Activated CD8-positive, alpha-beta T cell treated with anti-CD3 and anti-CD28 coated beads for 36 hours (primary cell): ENCODE measurements around the gene KLHL25. TPM values are rescaled to one million over a fixed set of nuclear protein-coding genes. Genes with fewer than 3 reads are reported as not detected.

Source experiments
- ATAC-seq: fragments of 200-7000 bp; cut with Tn5 transposase; one replicate; pipeline ENCODE4 v1.10.0; 2021; ENCODE audit warnings: mild to moderate bottlenecking, moderate library complexity
- CTCF ChIA-PET: fragments of 350-600 bp; sonication (Branson Sonifier 250); formaldehyde crosslinking; loops from one replicate; lab custom pipeline; 2021; ENCODE audit warnings: antibody characterized with exemption; lab: Charles Lee
- POLR2A ChIA-PET: fragments of 350-600 bp; sonication (Branson Sonifier 250); formaldehyde crosslinking; loops from one replicate; lab custom pipeline; 2021; ENCODE audit warnings: antibody characterized with exemption; lab: Charles Lee
- DNase-seq: peaks from one replicate; pipeline ENCODE4 v3.0.0-alpha.2; 2020
- H3K27ac Mint-ChIP-seq: one replicate; pipeline ENCODE4 v1.8.0; 2021; ENCODE audit warnings: mild to moderate bottlenecking, mixed read lengths
- H3K27me3 Mint-ChIP-seq: one replicate; pipeline ENCODE4 v1.8.0; 2021; ENCODE audit warnings: mixed read lengths
- H3K36me3 Mint-ChIP-seq: one replicate; pipeline ENCODE4 v1.8.0; 2021; ENCODE audit warnings: low read depth, mixed read lengths
- H3K4me1 Mint-ChIP-seq: one replicate; pipeline ENCODE4 v1.8.0; 2021; ENCODE audit warnings: low read depth, mixed read lengths
- H3K4me3 Mint-ChIP-seq: one replicate; pipeline ENCODE4 v1.8.0; 2021; ENCODE audit warnings: mild to moderate bottlenecking, moderate library complexity, mixed read lengths
- H3K9me3 Mint-ChIP-seq: one replicate; pipeline ENCODE4 v1.8.0; 2021; ENCODE audit warnings: mixed read lengths
- CTCF ChIP-seq: fragments of 200-600 bp; IDR thresholded peaks from one replicate; pipeline ENCODE4 v1.8.0; 2022; ENCODE audit warnings: antibody characterized with exemption, mild to moderate bottlenecking
- intact Hi-C: fragments of 100-400 bp; cut with micrococcal nuclease; formaldehyde crosslinking; loops from one replicate; pipeline ENCODE4 v1.10.0; 2022
- total RNA-seq, 2 experiments: library from RNA; stranded (reverse); gene quantifications; one replicate each; pipeline ENCODE4 v1.2.3, GENCODE V29; 2021

The KLHL25 gene
- total RNA-seq, 2 experiments from 2014 or later, result 2.9 to 3.3 TPM

GRCh38 chr15:85750319-85751290 lies 44.1 kb downstream of the KLHL25 start:
- no peak overlapping the region for H3K4me3 Mint-ChIP-seq
- peaks cover 11% of the 10 kb centered on the region for H3K36me3 Mint-ChIP-seq
- H3K27me3 Mint-ChIP-seq, result no peaks in the 10 kb centered on the region
- H3K9me3 Mint-ChIP-seq, result no peaks in the 10 kb centered on the region
- CTCF ChIA-PET, result interaction anchor here (1.2 kb wide), 1 partner anchor 90 kb away, joined by 3 read pairs; no protein-coding TSS in a partner anchor
- ATAC-seq (peak; percentile 47), DNase-seq (peak; percentile 16)
- peaks cover 30% of the 10 kb centered on the region for H3K4me1 Mint-ChIP-seq
- no peak for TF ChIP-seq CTCF
- POLR2A ChIA-PET, result interaction anchor here (0.9 to 1.3 kb wide), 2 partner anchors 13 to 47 kb away, joined by 3 to 4 read pairs; no protein-coding TSS in a partner anchor
- intact Hi-C loops, result no loop called here
- H3K27ac Mint-ChIP-seq, result peak overlapping the region; percentile 38

GRCh38 chr15:85749261-85750151 lies 45.2 kb downstream of the KLHL25 start:
- Mint-ChIP-seq H3K27me3 (no peaks in the 10 kb centered on the region), H3K4me1 (peaks cover 30% of the 10 kb centered on the region), H3K36me3 (peaks cover 18% of the 10 kb centered on the region), H3K27ac (peak overlapping the region; percentile 53), H3K4me3 (no peak overlapping the region), H3K9me3 (no peaks in the 10 kb centered on the region)
- no peak for ATAC-seq
- TF ChIP-seq CTCF, result no peak
- intact Hi-C loops, result no loop called here
- no peak for DNase-seq
- ChIA-PET CTCF (interaction anchor here (1.2 to 1.8 kb wide), 3 partner anchors 20 to 91 kb away, joined by 3 to 5 read pairs (median 3); no protein-coding TSS in a partner anchor), POLR2A (interaction anchor here (0.9 to 1.0 kb wide), 2 partner anchors 9 to 48 kb away, joined by 3 to 4 read pairs; no protein-coding TSS in a partner anchor)

- POLR2A ChIA-PET, result no interaction called here
- Mint-ChIP-seq H3K36me3 (peaks cover 24% of the 10 kb centered on the region), H3K9me3 (no peaks in the 10 kb centered on the region), H3K4me3 (no peak overlapping the region), H3K27me3 (no peaks in the 10 kb centered on the region), H3K27ac (no peak overlapping the region), H3K4me1 (peaks cover 30% of the 10 kb centered on the region)
- DNase-seq (no peak), ATAC-seq (no peak)
- intact Hi-C loops, result no loop called here
- TF ChIP-seq CTCF, result no peak
- CTCF ChIA-PET, result interaction anchor here (1.4 to 1.8 kb wide), 2 partner anchors 19 to 91 kb away, joined by 3 to 5 read pairs; no protein-coding TSS in a partner anchor
Measured at GRCh38 chr15:85748729-85749128, 46.0 kb downstream of the KLHL25 start.

GRCh38 chr15:85748176-85748575 lies 46.5 kb downstream of the KLHL25 start:
- POLR2A ChIA-PET, result no interaction called here

More at GRCh38 chr15:85748176-85748575, 46.5 kb downstream of the KLHL25 start:
- Mint-ChIP-seq H3K9me3 (no peaks in the 10 kb centered on the region), H3K36me3 (peaks cover 30% of the 10 kb centered on the region), H3K4me1 (peaks cover 27% of the 10 kb centered on the region), H3K27me3 (no peaks in the 10 kb centered on the region), H3K27ac (no peak overlapping the region), H3K4me3 (no peak overlapping the region)
- DNase-seq (no peak), ATAC-seq (no peak)
- no peak for TF ChIP-seq CTCF
- CTCF ChIA-PET, result interaction anchor here (1.4 to 1.8 kb wide), 2 partner anchors 19 to 92 kb away, joined by 3 to 5 read pairs; no protein-coding TSS in a partner anchor
- intact Hi-C loops, result no loop called here
